Measurements from ENCODE around the gene IL3.

The IL3 gene

DNA sequence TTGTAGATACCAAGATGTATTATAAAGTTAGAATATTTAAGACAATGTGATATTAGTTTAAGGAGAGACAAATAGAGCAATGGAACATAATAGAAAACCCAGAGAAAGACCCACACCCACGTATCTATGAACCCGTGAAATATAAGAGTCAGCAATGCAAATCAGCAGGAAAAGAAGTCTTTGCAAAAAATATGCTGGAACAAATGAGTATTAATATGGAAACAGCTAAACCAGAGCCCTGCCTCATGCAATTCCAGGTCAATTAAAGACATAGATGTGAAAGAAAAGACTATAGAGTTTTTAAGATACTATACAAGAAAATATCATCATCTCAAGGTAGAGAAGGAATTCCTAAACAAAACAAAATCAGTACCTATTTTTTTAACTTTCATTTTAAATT lies 23.1 kb upstream of the IL3 start:
- Mint-ChIP-seq H3K27ac (no peak overlapping the region), H3K9me3 (peaks cover 11% of the 10 kb centered on the region), H3K36me3 (peaks cover 9% of the 10 kb centered on the region), H3K4me3 (no peak overlapping the region), H3K4me1 (no peaks in the 10 kb centered on the region), H3K27me3 (peaks cover 9% of the 10 kb centered on the region)
- DNase-seq (ENCODE audit: low spot score in 2 of 2): no peak
- ATAC-seq (ENCODE audit: low read depth): no peak

DNA sequence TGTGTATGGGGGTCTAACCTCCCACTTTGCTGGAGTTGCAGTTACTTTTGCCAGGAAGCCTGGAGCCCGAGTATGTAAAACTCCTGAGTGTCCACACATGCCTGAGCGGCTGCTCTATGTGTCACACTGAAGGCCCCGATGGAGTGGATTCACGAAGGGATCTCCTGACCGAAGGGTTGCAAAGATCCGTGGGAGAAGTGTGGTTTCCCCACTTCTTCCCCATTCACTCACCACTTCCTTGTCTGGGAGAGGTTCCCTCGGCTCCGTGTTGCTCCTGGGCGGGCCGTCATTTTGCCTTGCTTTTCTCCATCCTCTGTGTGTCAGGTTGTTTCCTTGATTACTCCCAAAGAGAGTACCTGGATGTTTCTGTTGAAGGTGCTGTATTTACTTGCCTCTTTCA lies 16.2 kb upstream of the IL3 start:
- Mint-ChIP-seq H3K36me3 (peaks cover 3% of the 10 kb centered on the region), H3K27ac (no peak overlapping the region), H3K27me3 (peaks cover 13% of the 10 kb centered on the region), H3K9me3 (no peaks in the 10 kb centered on the region), H3K4me1 (no peaks in the 10 kb centered on the region), H3K4me3 (no peak overlapping the region)
- ATAC-seq (ENCODE audit: low read depth) (no peak), DNase-seq (ENCODE audit: low spot score in 2 of 2) (peak in 1 of 2 donors; percentile 6)

DNA sequence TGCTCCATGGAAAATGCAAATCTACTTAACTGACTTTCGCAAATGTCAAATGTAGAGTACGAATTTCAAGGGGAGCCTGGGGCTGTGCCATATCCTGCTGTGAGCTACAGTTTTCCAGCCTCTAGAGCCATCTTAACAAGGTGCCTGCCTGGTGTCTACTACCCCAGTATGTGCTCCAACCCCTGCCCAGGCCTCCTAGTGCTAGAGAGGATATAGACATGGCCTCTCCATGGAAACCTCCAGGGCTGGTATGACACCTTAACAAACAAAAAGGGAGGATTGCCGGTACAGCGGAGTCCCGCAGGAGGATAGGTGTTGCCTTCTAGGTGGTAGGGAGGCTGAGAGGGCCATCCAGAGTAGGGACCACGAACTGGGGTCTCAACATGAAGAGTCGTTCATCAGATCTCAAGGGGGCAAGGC lies 13.6 kb upstream of the IL3 start:
- Mint-ChIP-seq H3K27me3 (peaks cover 9% of the 10 kb centered on the region), H3K36me3 (peaks cover 3% of the 10 kb centered on the region), H3K4me1 (no peaks in the 10 kb centered on the region), H3K27ac (no peak overlapping the region), H3K9me3 (no peaks in the 10 kb centered on the region), H3K4me3 (no peak overlapping the region)
- ATAC-seq (ENCODE audit: low read depth) (no peak), DNase-seq (ENCODE audit: low spot score in 2 of 2) (peak in 1 of 2 donors; percentile 8)

DNA sequence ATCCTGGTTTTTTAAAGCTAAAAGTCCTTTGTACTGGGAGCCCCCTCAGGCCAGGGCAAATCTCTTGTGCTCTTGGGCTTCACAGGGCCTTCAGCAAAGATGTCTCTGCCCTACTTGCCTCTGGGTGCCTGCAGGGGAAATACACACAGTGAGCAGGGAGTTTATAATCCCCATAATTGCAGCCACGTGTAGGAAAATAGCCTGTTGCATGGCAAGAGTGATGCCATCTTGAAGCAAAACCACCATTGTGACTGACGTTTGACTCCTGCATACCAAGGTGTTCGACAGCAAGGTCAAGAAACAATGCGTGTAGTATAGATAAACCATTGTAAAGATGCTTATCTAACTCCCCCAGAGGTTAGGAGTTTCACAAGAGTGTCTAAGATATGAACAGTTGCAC lies 11.4 kb upstream of the IL3 start:
- H3K27me3 Mint-ChIP-seq: peaks cover 6% of the 10 kb centered on the region
- no peak overlapping the region for H3K4me3 Mint-ChIP-seq
- H3K9me3 Mint-ChIP-seq: no peaks in the 10 kb centered on the region
- no peak for ATAC-seq (ENCODE audit: low read depth)
- no peak overlapping the region for H3K27ac Mint-ChIP-seq
- no peak for DNase-seq (ENCODE audit: low spot score in 2 of 2)
- H3K36me3 Mint-ChIP-seq: no peaks in the 10 kb centered on the region
- H3K4me1 Mint-ChIP-seq: no peaks in the 10 kb centered on the region

DNA sequence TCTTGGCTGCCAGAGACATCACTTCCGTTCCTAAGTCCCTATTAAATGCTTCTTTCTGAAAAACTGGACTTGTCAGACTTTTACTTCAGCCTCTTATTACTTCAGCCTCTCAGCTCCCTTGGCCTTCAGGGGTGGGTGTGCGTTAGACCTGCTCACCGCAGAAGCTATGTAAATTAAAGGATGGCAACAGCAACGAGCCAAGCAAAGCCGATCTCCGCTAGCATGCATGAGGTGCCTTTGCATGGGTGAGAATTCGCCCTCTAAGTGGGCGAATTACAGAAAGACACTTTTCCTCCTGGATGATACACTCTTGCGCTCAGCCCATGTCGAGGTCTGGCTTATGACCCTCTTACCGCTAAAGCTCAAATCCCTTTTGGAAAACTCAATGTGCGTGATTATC lies 10.9 kb upstream of the IL3 start:
- DNase-seq (ENCODE audit: low spot score in 2 of 2) (peak in 1 of 2 donors; percentile 4), ATAC-seq (ENCODE audit: low read depth) (no peak)
- H3K36me3 Mint-ChIP-seq: no peaks in the 10 kb centered on the region
- H3K27me3 Mint-ChIP-seq: peaks cover 5% of the 10 kb centered on the region
- H3K4me1 Mint-ChIP-seq: no peaks in the 10 kb centered on the region
- H3K9me3 Mint-ChIP-seq: no peaks in the 10 kb centered on the region
- no peak overlapping the region for H3K4me3 Mint-ChIP-seq
- H3K27ac Mint-ChIP-seq: no peak overlapping the region

DNA sequence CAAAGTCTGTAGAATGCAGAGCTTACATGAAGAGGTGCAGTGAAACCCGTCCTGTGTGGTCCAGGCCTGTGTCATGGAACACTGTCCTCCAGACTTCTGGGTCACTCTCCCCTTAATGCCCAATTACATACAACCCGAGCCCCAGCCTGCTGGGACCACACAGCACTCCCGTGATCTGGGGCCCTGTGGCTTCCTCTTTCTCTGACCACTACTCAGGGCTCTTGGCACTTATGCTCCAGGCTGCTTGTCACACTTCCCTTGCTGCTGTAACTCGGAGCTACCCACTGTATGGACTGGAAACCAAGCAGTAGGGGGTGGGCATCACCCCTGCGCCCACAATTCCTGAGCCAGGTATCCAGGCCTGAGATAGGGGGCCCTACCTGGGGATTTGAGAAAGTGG lies 10.3 kb upstream of the IL3 start:
- H3K4me3 Mint-ChIP-seq: no peak overlapping the region
- no peaks in the 10 kb centered on the region for H3K4me1 Mint-ChIP-seq
- H3K9me3 Mint-ChIP-seq: no peaks in the 10 kb centered on the region
- peak in 1 of 2 donors; percentile 8 for DNase-seq (ENCODE audit: low spot score in 2 of 2)
- no peak for ATAC-seq (ENCODE audit: low read depth)
- no peak overlapping the region for H3K27ac Mint-ChIP-seq
- H3K27me3 Mint-ChIP-seq: peaks cover 5% of the 10 kb centered on the region
- no peaks in the 10 kb centered on the region for H3K36me3 Mint-ChIP-seq

DNA sequence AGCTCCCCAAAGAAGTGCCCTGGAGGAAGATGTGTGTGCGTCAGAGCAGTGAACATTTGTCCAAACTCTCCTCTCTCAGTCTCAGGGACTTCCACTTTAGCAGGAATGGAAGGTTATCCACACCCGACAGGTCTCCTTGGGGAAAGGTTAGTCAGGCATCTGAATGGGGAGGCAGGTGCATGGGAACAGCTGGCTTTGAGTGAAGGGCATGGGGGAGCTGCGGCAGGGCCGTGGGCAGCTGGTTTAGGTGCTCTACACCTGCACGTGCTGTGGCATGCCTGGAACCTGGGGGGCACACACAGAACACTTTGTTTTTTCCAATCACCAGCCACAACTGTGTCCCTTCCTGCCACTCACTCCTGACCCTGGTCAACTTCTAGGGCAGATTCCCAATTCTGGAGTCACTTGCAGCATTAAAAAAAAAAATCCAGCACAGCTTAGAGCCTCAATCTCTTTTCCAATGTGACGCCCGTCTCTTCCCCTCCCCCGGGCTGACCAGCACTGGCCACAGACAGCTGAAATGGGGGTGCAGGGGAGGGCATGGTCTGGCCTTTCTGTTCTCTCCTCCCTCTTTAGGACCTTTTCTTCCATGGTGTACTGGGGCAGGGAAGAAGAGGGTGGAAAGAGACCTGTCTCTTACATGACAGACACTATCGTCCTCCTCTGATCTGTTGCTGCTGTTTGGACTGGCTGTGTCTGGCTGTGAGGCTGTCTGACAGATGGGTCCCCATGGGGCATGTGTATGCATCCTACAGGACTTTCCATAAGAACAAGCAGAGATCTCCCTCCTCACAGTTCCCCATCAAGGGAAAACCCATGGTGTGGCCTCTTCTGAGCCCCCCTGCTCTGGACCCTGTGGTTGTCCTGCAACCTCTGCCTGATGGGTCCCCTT lies 9.5 kb upstream of the IL3 start:
- H3K27me3 Mint-ChIP-seq: peaks cover 5% of the 10 kb centered on the region
- peak in 1 of 2 donors; percentile 6 for DNase-seq (ENCODE audit: low spot score in 2 of 2)
- H3K4me3 Mint-ChIP-seq: no peak overlapping the region
- no peak for ATAC-seq (ENCODE audit: low read depth)
- no peaks in the 10 kb centered on the region for H3K36me3 Mint-ChIP-seq
- H3K27ac Mint-ChIP-seq: no peak overlapping the region
- no peaks in the 10 kb centered on the region for H3K9me3 Mint-ChIP-seq
- H3K4me1 Mint-ChIP-seq: no peaks in the 10 kb centered on the region

DNA sequence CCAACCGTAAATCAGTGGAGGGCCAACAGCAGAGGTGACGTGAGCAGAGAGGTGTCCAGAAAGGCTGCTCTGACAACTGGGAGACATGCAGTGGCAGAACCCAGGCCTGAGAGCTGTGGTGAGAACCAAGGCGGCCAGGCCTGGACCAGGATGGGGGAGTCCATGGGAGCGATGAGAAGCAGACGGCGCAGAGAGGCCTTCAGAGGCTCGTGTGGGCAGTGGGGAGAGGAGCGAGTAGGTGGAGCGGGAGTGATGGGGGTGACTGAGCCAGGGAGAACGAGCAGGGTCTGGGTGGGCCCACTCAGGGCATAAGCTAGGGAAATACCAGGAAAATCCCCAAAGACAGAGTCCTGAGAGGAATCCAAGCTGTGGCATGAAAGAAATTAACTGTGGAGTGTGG lies 7.9 kb upstream of the IL3 start:
- ATAC-seq (ENCODE audit: low read depth) (no peak), DNase-seq (ENCODE audit: low spot score in 2 of 2) (no peak)
- Mint-ChIP-seq H3K4me1 (no peaks in the 10 kb centered on the region), H3K27me3 (peaks cover 7% of the 10 kb centered on the region), H3K36me3 (no peaks in the 10 kb centered on the region), H3K4me3 (no peak overlapping the region), H3K27ac (no peak overlapping the region), H3K9me3 (no peaks in the 10 kb centered on the region)

DNA sequence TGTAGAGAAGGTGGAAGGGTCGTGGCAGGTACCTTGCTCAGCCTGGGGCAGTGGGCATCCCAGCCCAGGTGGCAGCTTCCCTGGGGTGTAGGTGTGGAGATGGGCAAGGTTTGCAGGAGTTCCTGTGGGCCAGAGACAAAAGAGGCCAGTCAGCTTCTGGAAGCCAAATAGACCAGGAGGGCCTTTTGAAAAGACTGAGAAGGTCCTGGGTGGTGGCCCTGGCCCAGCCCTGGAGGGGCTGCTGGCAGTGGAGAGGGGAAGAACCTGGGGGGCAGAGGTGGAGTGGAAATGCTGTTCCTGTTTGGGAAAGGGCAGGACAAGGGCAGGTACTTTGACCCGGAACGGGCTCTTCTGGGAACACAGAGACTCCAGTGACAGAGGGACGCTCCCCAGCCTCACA lies 7.0 kb upstream of the IL3 start:
- Mint-ChIP-seq H3K36me3 (no peaks in the 10 kb centered on the region), H3K27me3 (peaks cover 7% of the 10 kb centered on the region), H3K4me1 (no peaks in the 10 kb centered on the region), H3K27ac (no peak overlapping the region), H3K4me3 (no peak overlapping the region), H3K9me3 (no peaks in the 10 kb centered on the region)
- no peak for ATAC-seq (ENCODE audit: low read depth)
- peak in 1 of 2 donors; percentile 8 for DNase-seq (ENCODE audit: low spot score in 2 of 2)

DNA sequence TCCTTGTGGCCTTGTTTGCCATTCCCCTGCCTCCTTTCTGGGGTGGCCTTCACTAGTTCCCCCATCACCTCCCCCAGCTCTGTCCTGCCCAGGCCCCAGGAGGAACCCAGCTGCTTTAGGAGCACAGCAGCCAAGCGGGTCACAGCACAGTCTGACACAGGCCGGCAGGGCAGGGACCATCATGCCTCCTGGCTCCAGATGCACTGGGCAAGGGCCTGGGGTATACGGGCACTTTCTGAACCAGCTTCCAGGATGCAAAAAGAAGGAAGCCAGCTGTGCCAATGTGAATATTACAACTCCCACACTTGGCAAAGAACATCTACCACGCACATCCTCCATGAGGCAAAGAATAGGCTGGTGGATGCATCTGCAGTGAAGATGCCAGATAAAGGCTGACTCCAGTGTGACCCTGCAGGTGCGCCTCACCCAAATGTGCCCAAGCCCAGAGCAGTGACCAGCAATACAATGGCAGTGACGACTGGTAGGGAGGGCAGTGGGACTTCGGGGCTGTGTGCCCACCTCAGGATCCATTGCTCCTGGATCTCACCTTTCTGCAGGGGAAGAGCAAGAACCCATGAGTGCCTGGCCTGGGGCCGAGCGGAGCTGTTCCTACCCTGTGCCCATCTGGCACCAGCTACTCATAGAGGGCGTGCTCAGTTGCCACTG lies 6.3 kb upstream of the IL3 start:
- no peaks in the 10 kb centered on the region for H3K4me1 Mint-ChIP-seq
- H3K4me3 Mint-ChIP-seq: no peak overlapping the region
- H3K27me3 Mint-ChIP-seq: peaks cover 7% of the 10 kb centered on the region
- H3K27ac Mint-ChIP-seq: no peak overlapping the region
- peak in 1 of 2 donors; percentile 6 for DNase-seq (ENCODE audit: low spot score in 2 of 2)
- ATAC-seq (ENCODE audit: low read depth): no peak
- H3K9me3 Mint-ChIP-seq: no peaks in the 10 kb centered on the region
- no peaks in the 10 kb centered on the region for H3K36me3 Mint-ChIP-seq

DNA sequence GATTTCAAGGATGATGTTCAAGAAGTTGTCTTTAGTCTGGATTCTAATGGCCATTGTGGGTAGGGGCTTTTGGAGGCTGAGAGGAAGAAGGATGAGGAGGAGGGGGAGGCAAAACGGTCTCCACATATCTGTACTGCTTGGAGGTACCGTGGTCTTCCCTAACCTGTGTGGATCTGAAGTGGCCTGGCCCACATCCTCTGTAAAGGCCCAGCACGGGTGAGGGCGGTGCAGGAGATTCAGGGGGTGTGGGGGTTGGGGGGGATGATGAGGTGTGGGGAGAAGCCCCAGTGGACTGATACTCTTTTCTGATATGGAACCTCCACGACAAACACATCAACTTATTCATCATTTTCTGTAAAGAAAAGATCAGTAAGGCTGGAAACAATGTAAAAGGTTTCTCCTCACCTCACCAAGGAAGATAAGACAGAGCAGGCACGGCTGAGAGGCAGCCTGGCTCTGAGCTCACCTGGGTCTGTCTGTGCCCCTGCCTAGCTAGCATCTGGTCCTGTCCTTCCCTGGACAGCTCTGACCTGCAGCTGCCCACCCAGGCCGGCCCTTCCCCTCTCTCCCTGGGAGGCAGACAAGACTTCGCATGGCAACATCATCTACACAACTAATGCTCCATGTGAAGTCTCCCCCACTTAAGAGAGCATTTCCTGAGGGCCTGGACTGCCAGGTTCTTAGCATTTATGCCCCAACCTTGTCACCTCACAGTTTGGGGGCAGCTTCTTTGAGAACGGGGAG lies 5.6 kb upstream of the IL3 start:
- Mint-ChIP-seq H3K4me3 (no peak overlapping the region), H3K27ac (no peak overlapping the region), H3K27me3 (peaks cover 7% of the 10 kb centered on the region), H3K9me3 (no peaks in the 10 kb centered on the region), H3K4me1 (no peaks in the 10 kb centered on the region), H3K36me3 (no peaks in the 10 kb centered on the region)
- no peak for ATAC-seq (ENCODE audit: low read depth)
- peak in 1 of 2 donors; percentile 4 for DNase-seq (ENCODE audit: low spot score in 2 of 2)

DNA sequence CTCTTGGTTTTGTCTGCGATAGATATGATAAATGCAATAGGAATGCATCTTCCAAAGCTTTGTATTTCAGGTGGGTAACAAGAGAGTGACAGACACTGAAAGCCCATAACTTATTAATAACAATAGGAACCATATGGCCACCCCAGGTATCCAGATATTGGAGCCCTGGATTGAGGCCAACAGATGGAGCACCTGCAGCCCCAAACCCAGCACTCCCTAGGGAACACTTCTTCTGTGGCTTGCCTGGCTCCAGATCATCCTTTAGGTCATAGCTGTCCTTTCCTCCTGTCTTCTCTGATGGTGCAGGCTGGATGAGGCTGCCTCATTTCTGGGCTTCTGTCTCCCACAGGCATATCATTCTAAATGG lies 5.0 kb upstream of the IL3 start:
- H3K27ac Mint-ChIP-seq: no peak overlapping the region
- peak in 1 of 2 donors; percentile 5 for DNase-seq (ENCODE audit: low spot score in 2 of 2)
- H3K36me3 Mint-ChIP-seq: no peaks in the 10 kb centered on the region
- H3K4me1 Mint-ChIP-seq: no peaks in the 10 kb centered on the region
- no peak for ATAC-seq (ENCODE audit: low read depth)
- no peak overlapping the region for H3K4me3 Mint-ChIP-seq
- H3K9me3 Mint-ChIP-seq: no peaks in the 10 kb centered on the region
- peaks cover 7% of the 10 kb centered on the region for H3K27me3 Mint-ChIP-seq

DNA sequence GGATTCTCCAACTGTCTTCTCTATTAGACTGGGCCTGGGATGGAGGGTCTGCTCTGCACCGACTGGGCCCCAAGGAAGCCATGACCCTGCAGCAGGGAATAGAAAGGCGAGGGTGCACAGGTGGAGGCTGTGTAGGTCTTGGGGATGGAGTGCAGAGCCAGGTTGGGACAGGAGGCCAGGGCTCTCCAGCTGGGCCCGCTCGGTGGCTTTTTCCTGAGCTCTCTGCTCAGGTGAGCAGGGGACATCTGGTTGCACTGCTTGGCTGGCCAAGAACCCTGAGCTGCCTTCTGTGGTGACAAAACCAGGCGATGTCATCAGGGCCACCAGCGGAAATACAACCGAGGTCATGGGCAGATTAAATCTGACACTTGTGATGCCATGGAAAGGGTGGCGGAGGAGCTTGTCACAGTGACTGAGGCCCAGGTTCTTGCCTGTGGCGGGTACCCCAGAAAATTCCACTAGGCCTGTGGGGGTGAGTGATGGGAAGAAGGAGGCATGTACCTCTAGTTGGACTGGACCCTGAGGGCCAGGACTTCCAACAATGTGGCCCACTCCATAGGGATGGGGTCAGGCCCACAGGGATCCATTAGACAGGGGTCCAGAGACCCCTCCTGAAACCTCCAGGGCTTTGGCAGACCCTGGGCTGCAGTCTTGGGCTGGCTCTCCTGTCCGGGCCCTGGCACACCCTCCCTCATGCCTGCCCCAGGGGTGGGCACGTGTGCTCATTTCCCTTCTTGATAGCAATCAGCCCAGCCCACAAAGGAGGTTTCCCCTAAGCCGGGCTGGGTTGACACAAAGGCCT lies 4.4 kb upstream of the IL3 start:
- no peak for DNase-seq (ENCODE audit: low spot score in 2 of 2)
- no peaks in the 10 kb centered on the region for H3K36me3 Mint-ChIP-seq
- no peak overlapping the region for H3K4me3 Mint-ChIP-seq
- no peak for ATAC-seq (ENCODE audit: low read depth)
- H3K27ac Mint-ChIP-seq: no peak overlapping the region
- H3K27me3 Mint-ChIP-seq: peaks cover 7% of the 10 kb centered on the region
- H3K4me1 Mint-ChIP-seq: no peaks in the 10 kb centered on the region
- H3K9me3 Mint-ChIP-seq: no peaks in the 10 kb centered on the region
